Measurements from ENCODE around the gene FOXL1. TPM values are rescaled to one million over a fixed set of nuclear protein-coding genes. Genes with fewer than 3 reads are reported as not detected.

FOXL1 gene
- total and polyA plus RNA-seq, 2 of the 13 experiments (the other 11 are each of a cell fraction or from before 2014, with no cell fraction given) = not detected

DNA sequence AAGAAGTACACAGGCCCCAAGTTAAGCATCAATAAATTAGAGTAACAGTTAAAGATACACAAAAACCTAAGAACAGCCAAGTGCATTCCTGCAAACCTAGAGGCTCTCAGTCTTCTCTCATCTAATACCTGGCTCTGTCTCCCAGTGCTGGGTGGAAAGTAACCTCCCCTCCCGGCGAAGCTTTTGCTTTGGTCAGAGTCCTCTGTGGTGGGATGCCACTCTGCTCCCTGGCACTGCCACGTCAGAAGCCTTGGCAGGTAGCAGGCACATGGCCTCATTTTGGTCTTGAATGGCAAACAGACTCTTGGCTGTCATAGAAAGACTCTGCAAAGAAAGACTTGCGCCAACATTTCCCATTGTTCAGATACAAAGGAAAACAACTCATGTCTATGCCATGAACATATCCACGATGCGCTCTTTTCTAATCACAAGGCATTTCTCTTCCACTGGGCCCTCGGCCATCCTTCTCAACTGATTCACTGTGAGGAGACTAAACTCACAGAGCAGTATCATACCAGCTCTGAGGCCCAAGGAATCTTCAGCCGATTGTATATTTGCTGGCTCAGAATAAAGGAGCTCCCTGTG lies 44.5 kb upstream of the FOXL1 start:
- ChIA-PET CTCF (ENCODE audit: low intra/inter-chr PET ratio, low total read pairs) (no interaction called here), POLR2A (no interaction called here)
- H3K27me3 ChIP-seq (ENCODE audit: control insufficient read depth in 1 of 2, insufficient read depth in 2 of 2, low read length in 2 of 2) = no peaks in the 10 kb centered on the region
- H4K20me1 ChIP-seq (ENCODE audit: insufficient read depth, low read length) = no peaks in the 10 kb centered on the region
- no peak overlapping the region for H3K4me3 ChIP-seq (replicated peaks in 1 of 3; ENCODE audit: insufficient read depth in 1 of 3, low read depth in 2 of 3, low read length in 3 of 3)
- no peak overlapping the region for H3K4me2 ChIP-seq (ENCODE audit: low read depth, low read length)
- intact Hi-C loops (cut with micrococcal nuclease; ENCODE audit: unreplicated experiment) = no loop called here
- no peak overlapping the region for H2AFZ ChIP-seq (ENCODE audit: low read length)
- in situ Hi-C loops (cut with HindIII; ENCODE audit: extremely low pct_ligation_motif_present, low pct_unique_long_range_greater_than_20kb) = no loop called here
- no peaks in the 10 kb centered on the region for H3K4me1 ChIP-seq (ENCODE audit: insufficient read depth, low read length)
- ATAC-seq (no peak), DNase-seq (ENCODE audit: low spot score) (no peak), FAIRE-seq (no peak)
- peaks cover 3 to 22% of the 10 kb centered on the region in 2 experiments; a peak in 4 of 5 replicates for H3K36me3 ChIP-seq (replicated peaks in 1 of 2; ENCODE audit: control insufficient read depth in 1 of 2, insufficient read depth in 2 of 2, low read length in 2 of 2)
- WGBS (ENCODE audit: low lambda C conversion rate) = over 99% methylated on average over 8 of the region's 8 CpGs
- H3K79me2 ChIP-seq (ENCODE audit: insufficient read depth, low read length) = no peaks in the 10 kb centered on the region
- no peak for TF ChIP-seq GATA4 (IDR thresholded peaks at IDR 0.05; ENCODE audit: borderline replicate concordance, low read depth)
- TF ChIP-seq ZNF746 (CRISPR knock-in tag; IDR thresholded peaks at IDR 0.05) = no peak
- TF ChIP-seq, protein P1, sequence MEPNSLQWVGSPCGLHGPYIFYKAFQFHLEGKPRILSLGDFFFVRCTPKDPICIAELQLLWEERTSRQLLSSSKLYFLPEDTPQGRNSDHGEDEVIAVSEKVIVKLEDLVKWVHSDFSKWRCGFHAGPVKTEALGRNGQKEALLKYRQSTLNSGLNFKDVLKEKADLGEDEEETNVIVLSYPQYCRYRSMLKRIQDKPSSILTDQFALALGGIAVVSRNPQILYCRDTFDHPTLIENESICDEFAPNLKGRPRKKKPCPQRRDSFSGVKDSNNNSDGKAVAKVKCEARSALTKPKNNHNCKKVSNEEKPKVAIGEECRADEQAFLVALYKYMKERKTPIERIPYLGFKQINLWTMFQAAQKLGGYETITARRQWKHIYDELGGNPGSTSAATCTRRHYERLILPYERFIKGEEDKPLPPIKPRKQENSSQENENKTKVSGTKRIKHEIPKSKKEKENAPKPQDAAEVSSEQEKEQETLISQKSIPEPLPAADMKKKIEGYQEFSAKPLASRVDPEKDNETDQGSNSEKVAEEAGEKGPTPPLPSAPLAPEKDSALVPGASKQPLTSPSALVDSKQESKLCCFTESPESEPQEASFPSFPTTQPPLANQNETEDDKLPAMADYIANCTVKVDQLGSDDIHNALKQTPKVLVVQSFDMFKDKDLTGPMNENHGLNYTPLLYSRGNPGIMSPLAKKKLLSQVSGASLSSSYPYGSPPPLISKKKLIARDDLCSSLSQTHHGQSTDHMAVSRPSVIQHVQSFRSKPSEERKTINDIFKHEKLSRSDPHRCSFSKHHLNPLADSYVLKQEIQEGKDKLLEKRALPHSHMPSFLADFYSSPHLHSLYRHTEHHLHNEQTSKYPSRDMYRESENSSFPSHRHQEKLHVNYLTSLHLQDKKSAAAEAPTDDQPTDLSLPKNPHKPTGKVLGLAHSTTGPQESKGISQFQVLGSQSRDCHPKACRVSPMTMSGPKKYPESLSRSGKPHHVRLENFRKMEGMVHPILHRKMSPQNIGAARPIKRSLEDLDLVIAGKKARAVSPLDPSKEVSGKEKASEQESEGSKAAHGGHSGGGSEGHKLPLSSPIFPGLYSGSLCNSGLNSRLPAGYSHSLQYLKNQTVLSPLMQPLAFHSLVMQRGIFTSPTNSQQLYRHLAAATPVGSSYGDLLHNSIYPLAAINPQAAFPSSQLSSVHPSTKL (CRISPR knock-in tag; IDR thresholded peaks at IDR 0.05) = no peak
- TF ChIP-seq ZNF710 (CRISPR knock-in tag; IDR thresholded peaks at IDR 0.05; ENCODE audit: borderline replicate concordance) = no peak
- TF ChIP-seq ZNF510 (CRISPR knock-in tag; IDR thresholded peaks at IDR 0.05; ENCODE audit: low read depth) = no peak
- no peak for TF ChIP-seq JUND (CRISPR knock-in tag; IDR thresholded peaks at IDR 0.05)
- H3K27ac ChIP-seq (ENCODE audit: extremely low read length, insufficient read depth, low read length) = no peak overlapping the region
- no peak overlapping the region for H3K9ac ChIP-seq (ENCODE audit: insufficient read depth, low read depth, low read length)
- no peaks in the 10 kb centered on the region for H3K9me3 ChIP-seq (ENCODE audit: low read length)
- BruUV-seq (replicated peaks) = no TSS peak
